Measurements from ENCODE around the gene IL36RN. TPM values are rescaled to one million over a fixed set of nuclear protein-coding genes. Genes with fewer than 3 reads are reported as not detected.

IL36RN gene
- total RNA-seq, 4 donors from 2014 or later = 5.0 to 90.7 (median 28.9) TPM

DNA sequence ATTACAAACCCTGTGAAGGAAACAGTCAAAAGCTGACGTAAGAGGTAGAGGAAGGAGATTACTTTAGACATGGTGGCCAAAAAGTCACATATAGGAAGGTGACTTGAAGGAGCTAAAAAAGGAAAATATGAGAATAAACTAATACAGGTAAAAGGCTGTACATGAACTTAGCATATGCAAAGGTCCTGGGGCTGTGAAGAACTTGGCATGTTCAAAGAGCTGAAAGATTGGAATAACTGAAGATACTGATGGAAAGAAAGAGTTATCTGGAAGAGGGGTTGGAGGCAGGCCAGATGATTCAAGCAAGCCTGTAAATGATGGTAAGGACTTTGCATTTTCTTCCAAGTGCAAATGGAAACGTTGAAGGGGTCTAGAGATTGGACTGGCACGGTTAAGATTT lies 40.5 kb upstream of the IL36RN start:
- 74 to 81% methylated on average over 3 of the region's 3 CpGs for WGBS, 2 donors

DNA sequence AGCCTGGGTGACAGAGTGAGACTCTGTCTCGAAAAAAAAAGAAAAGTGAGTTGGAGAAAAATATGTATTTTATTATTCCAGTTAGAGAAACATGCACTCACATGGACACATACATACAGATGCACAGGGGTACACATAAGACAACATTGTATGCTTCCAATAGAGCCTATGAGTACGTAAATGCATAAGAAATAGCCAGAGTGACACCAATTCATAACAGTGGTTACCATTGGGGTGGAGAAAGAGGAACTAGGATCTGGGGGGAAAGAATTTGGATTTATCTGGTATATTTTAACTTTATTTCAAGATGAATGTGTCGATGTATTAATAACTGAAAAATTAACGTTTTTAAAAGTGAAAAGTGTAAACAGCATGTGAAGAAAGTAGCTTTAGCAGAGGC lies 37.7 kb upstream of the IL36RN start:
- no peak for TF ChIP-seq POLR2A (IDR thresholded peaks at IDR 0.05)
- TF ChIP-seq, protein P1, sequence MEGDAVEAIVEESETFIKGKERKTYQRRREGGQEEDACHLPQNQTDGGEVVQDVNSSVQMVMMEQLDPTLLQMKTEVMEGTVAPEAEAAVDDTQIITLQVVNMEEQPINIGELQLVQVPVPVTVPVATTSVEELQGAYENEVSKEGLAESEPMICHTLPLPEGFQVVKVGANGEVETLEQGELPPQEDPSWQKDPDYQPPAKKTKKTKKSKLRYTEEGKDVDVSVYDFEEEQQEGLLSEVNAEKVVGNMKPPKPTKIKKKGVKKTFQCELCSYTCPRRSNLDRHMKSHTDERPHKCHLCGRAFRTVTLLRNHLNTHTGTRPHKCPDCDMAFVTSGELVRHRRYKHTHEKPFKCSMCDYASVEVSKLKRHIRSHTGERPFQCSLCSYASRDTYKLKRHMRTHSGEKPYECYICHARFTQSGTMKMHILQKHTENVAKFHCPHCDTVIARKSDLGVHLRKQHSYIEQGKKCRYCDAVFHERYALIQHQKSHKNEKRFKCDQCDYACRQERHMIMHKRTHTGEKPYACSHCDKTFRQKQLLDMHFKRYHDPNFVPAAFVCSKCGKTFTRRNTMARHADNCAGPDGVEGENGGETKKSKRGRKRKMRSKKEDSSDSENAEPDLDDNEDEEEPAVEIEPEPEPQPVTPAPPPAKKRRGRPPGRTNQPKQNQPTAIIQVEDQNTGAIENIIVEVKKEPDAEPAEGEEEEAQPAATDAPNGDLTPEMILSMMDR (IDR thresholded peaks at IDR 0.05) = no peak
- Histone ChIP-seq H3K4me1 (no peaks in the 10 kb centered on the region), H3K27ac (no peak overlapping the region), H3K27me3 (peaks cover 0 to 43% (median 0%) of the 10 kb centered on the region in 4 donors), H3K36me3 (no peaks in the 10 kb centered on the region), H3K4me3 (no peak overlapping the region), H3K9me3 (no peaks in the 10 kb centered on the region)
- intact Hi-C loops (cut with DNase I) = no loop called here
- DNase-seq = no peak
- 53 to 74% methylated on average over 4 of the region's 4 CpGs for WGBS, 2 donors

More for the DNA sequence above, 40.5 kb upstream of the IL36RN start:
- Histone ChIP-seq H3K36me3 (no peaks in the 10 kb centered on the region), H3K4me3 (no peak overlapping the region), H3K27me3 (peaks cover 0 to 27% (median 0%) of the 10 kb centered on the region in 4 donors), H3K27ac (no peak overlapping the region), H3K4me1 (no peaks in the 10 kb centered on the region), H3K9me3 (no peaks in the 10 kb centered on the region)
- no peak for DNase-seq
- intact Hi-C loops (cut with DNase I) = no loop called here
- TF ChIP-seq POLR2A (IDR thresholded peaks at IDR 0.05) = no peak
- TF ChIP-seq, protein P1 (IDR thresholded peaks at IDR 0.05) = no peak

DNA sequence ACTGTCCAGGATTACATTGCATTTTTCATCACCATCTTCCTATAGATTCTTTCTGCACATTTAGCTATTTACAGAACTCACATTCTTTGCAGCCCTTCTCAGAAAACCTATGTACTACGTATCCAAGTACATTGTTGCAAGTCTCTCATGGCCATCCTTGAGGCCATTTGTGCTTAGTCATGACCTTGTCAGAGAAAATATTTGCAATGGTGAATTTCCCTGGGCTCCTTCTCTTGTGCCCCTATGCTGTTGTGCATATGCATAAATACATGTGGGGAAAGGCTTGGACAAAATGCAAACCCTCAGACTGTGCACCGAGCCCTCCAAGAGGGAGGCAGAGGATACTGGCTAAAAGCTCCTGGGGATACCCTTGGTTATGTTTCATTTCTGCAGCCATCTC lies 34.2 kb upstream of the IL36RN start:
- H3K36me3 ChIP-seq = no peaks in the 10 kb centered on the region
- TF ChIP-seq, protein P1 (IDR thresholded peaks at IDR 0.05) = no peak
- no peak for TF ChIP-seq POLR2A (IDR thresholded peaks at IDR 0.05)
- 78 to 80% methylated on average over 2 of the region's 2 CpGs for WGBS, 2 donors
- intact Hi-C loops (cut with DNase I) = no loop called here
- no peak overlapping the region for H3K27ac ChIP-seq
- peaks cover 0 to 54% (median 0%) of the 10 kb centered on the region in 4 donors for H3K27me3 ChIP-seq
- no peak for DNase-seq
- no peaks in the 10 kb centered on the region for H3K9me3 ChIP-seq
- no peaks in the 10 kb centered on the region for H3K4me1 ChIP-seq
- no peak overlapping the region for H3K4me3 ChIP-seq

DNA sequence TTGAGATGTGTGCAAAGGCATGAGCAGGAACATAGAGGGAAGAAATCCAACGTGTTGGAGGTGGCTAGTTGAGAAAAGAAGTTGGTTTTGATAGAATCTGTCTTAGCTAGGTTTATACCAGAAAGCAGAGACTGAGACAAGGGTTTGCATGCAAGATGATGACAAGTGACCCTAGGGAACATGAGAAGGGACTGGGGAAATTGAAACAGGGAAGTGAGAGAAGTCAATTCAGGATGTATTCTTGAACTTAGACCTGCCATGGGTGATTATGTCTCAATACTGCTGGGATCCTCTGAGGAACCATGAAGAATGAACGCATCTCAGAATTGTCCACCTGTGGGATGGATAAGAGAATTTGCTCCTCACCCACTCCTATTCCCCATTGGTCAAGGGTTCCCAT lies 33.3 kb upstream of the IL36RN start:
- H3K4me1 ChIP-seq = no peaks in the 10 kb centered on the region
- 56 to 57% methylated on average over 2 of the region's 2 CpGs for WGBS, 2 donors
- no peak for DNase-seq
- TF ChIP-seq POLR2A (IDR thresholded peaks at IDR 0.05) = no peak
- TF ChIP-seq, protein P1 (IDR thresholded peaks at IDR 0.05) = no peak
- no peaks in the 10 kb centered on the region for H3K36me3 ChIP-seq
- intact Hi-C loops (cut with DNase I) = no loop called here
- H3K4me3 ChIP-seq = no peak overlapping the region
- H3K27me3 ChIP-seq = peaks cover 0 to 62% (median 0%) of the 10 kb centered on the region in 4 donors
- H3K9me3 ChIP-seq = no peaks in the 10 kb centered on the region
- no peak overlapping the region for H3K27ac ChIP-seq

DNA sequence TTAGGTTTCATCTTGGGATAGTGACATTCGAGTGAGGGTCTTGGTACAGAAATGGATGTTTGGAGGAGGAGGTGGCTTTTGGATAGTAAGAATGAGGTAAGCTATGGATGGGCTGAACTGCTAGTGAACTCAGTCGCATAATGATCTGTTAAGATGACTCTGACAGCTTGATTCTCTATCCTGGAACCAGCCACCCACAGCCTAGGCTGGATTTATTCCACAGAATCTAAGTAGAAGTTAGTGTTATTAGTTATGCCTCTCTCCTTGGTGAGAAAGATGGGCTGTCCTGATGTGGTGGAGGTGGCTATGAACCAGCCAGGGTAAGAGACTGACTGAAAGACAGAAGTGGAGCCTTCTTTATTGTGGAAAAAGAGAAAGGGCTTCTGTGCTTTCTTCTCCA lies 31.3 kb upstream of the IL36RN start:
- no peak for TF ChIP-seq POLR2A (IDR thresholded peaks at IDR 0.05)
- DNase-seq = no peak
- WGBS, 2 donors = 64 to 81% methylated on average over 2 of the region's 2 CpGs
- peaks cover 0 to 64% (median 0%) of the 10 kb centered on the region in 4 donors for H3K27me3 ChIP-seq
- no peak overlapping the region for H3K27ac ChIP-seq
- intact Hi-C loops (cut with DNase I) = no loop called here
- H3K9me3 ChIP-seq = no peaks in the 10 kb centered on the region
- no peak overlapping the region for H3K4me3 ChIP-seq
- H3K4me1 ChIP-seq = no peaks in the 10 kb centered on the region
- no peaks in the 10 kb centered on the region for H3K36me3 ChIP-seq

DNA sequence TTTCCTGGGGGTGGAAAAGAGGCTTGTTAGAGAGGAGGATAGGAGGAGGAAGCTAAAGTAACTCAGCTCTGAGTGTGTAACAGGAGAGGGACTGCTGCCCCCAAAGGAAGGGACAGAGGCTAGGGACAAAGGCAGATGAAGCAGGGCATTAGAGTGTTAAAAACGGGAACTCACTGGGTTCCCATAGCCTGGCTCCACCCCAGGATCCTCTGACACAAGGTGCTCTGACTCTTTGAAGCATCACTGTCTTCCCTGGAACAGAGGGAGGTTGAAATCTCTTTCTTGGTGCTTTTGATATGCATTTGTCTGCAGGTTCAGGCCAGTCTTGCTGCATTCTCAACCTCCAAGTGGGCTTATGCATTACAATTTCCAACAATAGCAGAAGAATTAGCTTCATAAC lies 30.9 kb upstream of the IL36RN start:
- 5 to 6% methylated on average over 1 of the region's 1 CpG for WGBS, 2 donors
- DNase-seq = no peak
- Histone ChIP-seq H3K9me3 (no peaks in the 10 kb centered on the region), H3K27me3 (peaks cover 0 to 62% (median 0%) of the 10 kb centered on the region in 4 donors), H3K4me1 (no peaks in the 10 kb centered on the region), H3K27ac (no peak overlapping the region), H3K4me3 (no peak overlapping the region), H3K36me3 (no peaks in the 10 kb centered on the region)
- TF ChIP-seq, protein P1 (IDR thresholded peaks at IDR 0.05) = no peak
- TF ChIP-seq POLR2A (IDR thresholded peaks at IDR 0.05) = no peak
- intact Hi-C loops (cut with DNase I) = no loop called here

Measured in esophagus squamous epithelium (tissue), 5 donors.